ENCODE results near the gene RADX. TPM values are rescaled to one million over a fixed set of nuclear protein-coding genes. Genes with fewer than 3 reads are reported as not detected.

RADX gene
- total and polyA plus RNA-seq, 2 donors (not counting 3 experiments of a cell fraction or from before 2014, with no cell fraction given): 0.12 TPM; not detected in 1

DNA sequence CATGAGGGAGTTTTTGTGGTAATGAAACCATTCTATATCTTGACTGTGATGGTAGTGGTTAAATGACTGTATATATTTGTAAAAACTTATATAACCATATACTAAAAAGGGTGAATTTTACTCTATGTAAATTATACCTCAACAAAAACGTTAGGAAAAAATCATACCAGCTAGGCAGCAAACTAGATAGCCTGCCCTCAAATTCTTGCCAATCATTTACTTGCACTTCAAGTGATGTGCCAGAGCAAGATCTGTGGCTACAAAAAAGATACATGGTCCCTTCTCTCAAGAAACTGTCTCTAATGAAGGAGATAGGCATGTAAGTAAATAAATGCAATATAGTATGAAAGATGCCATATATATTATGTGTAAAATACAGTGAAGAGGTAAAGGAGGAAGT, 104.7 kb downstream of the RADX start:
- TF ChIP-seq, protein P1, sequence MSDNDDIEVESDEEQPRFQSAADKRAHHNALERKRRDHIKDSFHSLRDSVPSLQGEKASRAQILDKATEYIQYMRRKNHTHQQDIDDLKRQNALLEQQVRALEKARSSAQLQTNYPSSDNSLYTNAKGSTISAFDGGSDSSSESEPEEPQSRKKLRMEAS (IDR thresholded peaks at IDR 0.05; ENCODE audit: insufficient read depth, insufficient read length): no peak
- TF ChIP-seq FOS (IDR thresholded peaks at IDR 0.05; ENCODE audit: borderline replicate concordance, insufficient read depth, low read length) (no peak), EZH2 (IDR thresholded peaks at IDR 0.05; ENCODE audit: borderline replicate concordance, low read depth, low read length, severe bottlenecking) (no peak), MYC (IDR thresholded peaks at IDR 0.05; ENCODE audit: low read depth, low read length) (no peak), JUN (IDR thresholded peaks at IDR 0.05; ENCODE audit: borderline replicate concordance, insufficient read depth, insufficient read length, low read depth) (no peak)
- TF ChIP-seq, protein P2, sequence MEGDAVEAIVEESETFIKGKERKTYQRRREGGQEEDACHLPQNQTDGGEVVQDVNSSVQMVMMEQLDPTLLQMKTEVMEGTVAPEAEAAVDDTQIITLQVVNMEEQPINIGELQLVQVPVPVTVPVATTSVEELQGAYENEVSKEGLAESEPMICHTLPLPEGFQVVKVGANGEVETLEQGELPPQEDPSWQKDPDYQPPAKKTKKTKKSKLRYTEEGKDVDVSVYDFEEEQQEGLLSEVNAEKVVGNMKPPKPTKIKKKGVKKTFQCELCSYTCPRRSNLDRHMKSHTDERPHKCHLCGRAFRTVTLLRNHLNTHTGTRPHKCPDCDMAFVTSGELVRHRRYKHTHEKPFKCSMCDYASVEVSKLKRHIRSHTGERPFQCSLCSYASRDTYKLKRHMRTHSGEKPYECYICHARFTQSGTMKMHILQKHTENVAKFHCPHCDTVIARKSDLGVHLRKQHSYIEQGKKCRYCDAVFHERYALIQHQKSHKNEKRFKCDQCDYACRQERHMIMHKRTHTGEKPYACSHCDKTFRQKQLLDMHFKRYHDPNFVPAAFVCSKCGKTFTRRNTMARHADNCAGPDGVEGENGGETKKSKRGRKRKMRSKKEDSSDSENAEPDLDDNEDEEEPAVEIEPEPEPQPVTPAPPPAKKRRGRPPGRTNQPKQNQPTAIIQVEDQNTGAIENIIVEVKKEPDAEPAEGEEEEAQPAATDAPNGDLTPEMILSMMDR (IDR thresholded peaks at IDR 0.05; ENCODE audit: extremely low read depth in 1 of 2, insufficient read depth in 1 of 2, low read depth in 1 of 2, low read length in 2 of 2): no peak
- Histone ChIP-seq H3K4me2 (ENCODE audit: insufficient read depth, low read length) (no peak overlapping the region), H4K20me1 (replicated peaks; ENCODE audit: control insufficient read depth, extremely low read depth, insufficient read depth, low read length) (no peaks in the 10 kb centered on the region), H3K27me3 (ENCODE audit: control insufficient read depth in 2 of 2, insufficient read depth in 2 of 2, low read length in 2 of 2) (no peaks in the 10 kb centered on the region), H3K9me1 (replicated peaks; ENCODE audit: control insufficient read depth, extremely low read depth, insufficient read depth, low read length) (no peaks in the 10 kb centered on the region), H3K9me3 (replicated peaks; ENCODE audit: control insufficient read depth, insufficient read depth, low read length) (no peaks in the 10 kb centered on the region), H3K36me3 (ENCODE audit: control insufficient read depth in 2 of 2, extremely low read depth in 1 of 2, insufficient read depth in 2 of 2, low read length in 2 of 2) (no peaks in the 10 kb centered on the region), H3K9ac (replicated peaks; ENCODE audit: extremely low read depth, insufficient read depth, low read length) (no peak overlapping the region), H2AFZ (ENCODE audit: low read depth, low read length) (no peak overlapping the region), H3K79me2 (ENCODE audit: control insufficient read depth, insufficient read depth, low read length) (no peaks in the 10 kb centered on the region), H3K4me3 (replicated peaks in 1 of 3; ENCODE audit: insufficient read depth in 1 of 3, low read depth in 1 of 3, low read length in 3 of 3) (no peak overlapping the region), H3K27ac (ENCODE audit: insufficient read depth, low read depth, low read length) (no peak overlapping the region), H3K4me1 (ENCODE audit: control insufficient read depth, extremely low read depth, insufficient read depth, low read length) (no peaks in the 10 kb centered on the region)
- BruUV-seq (replicated peaks): no TSS peak
- dilution Hi-C loops (cut with MboI; ENCODE audit: extremely low pct_ligation_motif_present, low sequenced_read_pairs) (no loop called here), intact Hi-C loops (cut with micrococcal nuclease) (no loop called here)
- POLR2A ChIA-PET: no interaction called here
- CTCF ChIA-PET: no interaction called here
- no peak for DNase-seq (ENCODE audit: low read depth, low spot score)
- FAIRE-seq: no peak

DNA sequence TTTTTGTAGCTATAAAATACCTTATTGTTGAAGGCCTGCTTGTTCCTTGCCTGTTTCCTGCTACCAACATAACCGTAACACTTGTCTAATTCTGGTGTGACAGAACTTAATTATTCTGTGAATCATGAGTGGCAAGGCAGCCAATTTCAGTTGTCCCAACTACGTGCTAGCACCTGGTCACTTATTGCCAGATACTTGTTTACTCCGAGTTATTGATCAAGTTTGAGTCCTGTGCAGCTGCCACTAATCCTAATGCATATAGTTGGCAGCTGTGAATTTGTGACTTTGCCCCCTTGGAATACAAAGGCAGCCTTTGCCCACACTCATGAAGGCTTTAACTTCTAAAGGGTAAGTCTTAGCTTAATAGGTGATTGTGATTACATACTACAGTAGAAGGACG, 106.9 kb downstream of the RADX start:
- no peaks in the 10 kb centered on the region for H3K36me3 ChIP-seq (ENCODE audit: control insufficient read depth in 2 of 2, extremely low read depth in 1 of 2, insufficient read depth in 2 of 2, low read length in 2 of 2)
- no peak overlapping the region for H2AFZ ChIP-seq (ENCODE audit: low read depth, low read length)
- H3K4me2 ChIP-seq (ENCODE audit: insufficient read depth, low read length): no peak overlapping the region
- no peaks in the 10 kb centered on the region for H3K9me3 ChIP-seq (replicated peaks; ENCODE audit: control insufficient read depth, insufficient read depth, low read length)
- H3K79me2 ChIP-seq (ENCODE audit: control insufficient read depth, insufficient read depth, low read length): no peaks in the 10 kb centered on the region
- TF ChIP-seq FOS (IDR thresholded peaks at IDR 0.05; ENCODE audit: borderline replicate concordance, insufficient read depth, low read length) (no peak), MYC (IDR thresholded peaks at IDR 0.05; ENCODE audit: low read depth, low read length) (no peak), POLR2AphosphoS5 (IDR thresholded peaks at IDR 0.05; ENCODE audit: insufficient read depth, low read depth, low read length) (no peak), EZH2 (IDR thresholded peaks at IDR 0.05; ENCODE audit: borderline replicate concordance, low read depth, low read length, severe bottlenecking) (no peak), GATA2 (IDR thresholded peaks at IDR 0.05; ENCODE audit: insufficient read depth, insufficient read length, low read depth, low read length) (no peak), POLR2A (IDR thresholded peaks at IDR 0.05; ENCODE audit: low read depth, low read length) (no peak), JUN (IDR thresholded peaks at IDR 0.05; ENCODE audit: borderline replicate concordance, insufficient read depth, insufficient read length, low read depth) (no peak)
- TF ChIP-seq, protein P2 (IDR thresholded peaks at IDR 0.05; ENCODE audit: extremely low read depth in 1 of 2, insufficient read depth in 1 of 2, low read depth in 1 of 2, low read length in 2 of 2): no peak
- TF ChIP-seq, protein P1 (IDR thresholded peaks at IDR 0.05; ENCODE audit: insufficient read depth, insufficient read length): no peak
- DNase-seq (ENCODE audit: low read depth, low spot score) (no peak), FAIRE-seq (no peak)
- ChIA-PET POLR2A (no interaction called here), CTCF (no interaction called here)
- H3K27ac ChIP-seq (ENCODE audit: insufficient read depth, low read depth, low read length): no peak overlapping the region
- H3K9ac ChIP-seq (replicated peaks; ENCODE audit: extremely low read depth, insufficient read depth, low read length): no peak overlapping the region
- BruUV-seq (replicated peaks): no TSS peak
- no peaks in the 10 kb centered on the region for H3K27me3 ChIP-seq (ENCODE audit: control insufficient read depth in 2 of 2, insufficient read depth in 2 of 2, low read length in 2 of 2)
- dilution Hi-C loops (cut with MboI; ENCODE audit: extremely low pct_ligation_motif_present, low sequenced_read_pairs): no loop called here
- H4K20me1 ChIP-seq (replicated peaks; ENCODE audit: control insufficient read depth, extremely low read depth, insufficient read depth, low read length): no peaks in the 10 kb centered on the region
- no peaks in the 10 kb centered on the region for H3K9me1 ChIP-seq (replicated peaks; ENCODE audit: control insufficient read depth, extremely low read depth, insufficient read depth, low read length)
- no peaks in the 10 kb centered on the region for H3K4me1 ChIP-seq (ENCODE audit: control insufficient read depth, extremely low read depth, insufficient read depth, low read length)
- intact Hi-C loops (cut with micrococcal nuclease): no loop called here
- no peak overlapping the region for H3K4me3 ChIP-seq (replicated peaks in 1 of 3; ENCODE audit: insufficient read depth in 1 of 3, low read depth in 1 of 3, low read length in 3 of 3)

Data from endothelial cell of umbilical vein (primary cell).